HepG2 (cell line): ENCODE data around the gene CUL7. TPM values are rescaled to one million over a fixed set of nuclear protein-coding genes. Genes with fewer than 3 reads are reported as not detected.

ENCODE experiments used
- ATAC-seq: fragments of 200-7000 bp; cut with Tn5 transposase; 3 replicates; pipeline ENCODE4 v1.9.1; 2020; ENCODE audit warnings: mild to moderate bottlenecking, moderate library complexity
- BruUV-seq: library from RNA; stranded (reverse); fragments of 400-500 nt; replicated peaks from 2 replicates; lab custom pipeline; 2021; lab: Mats Ljungman, UMichigan
- CTCF ChIA-PET: fragments of 300-600 bp; formaldehyde crosslinking; extraction: SDS; loops from one replicate; lab custom pipeline; 2021; ENCODE audit warnings: low total read pairs, inconsistent platforms, low intra/inter-chr PET ratio; lab: Yijun Ruan, JAX
- POLR2A ChIA-PET: fragments of 350-600 bp; sonication (Branson Sonifier 250); formaldehyde crosslinking; loops from one replicate; lab custom pipeline; 2020; ENCODE audit warnings: antibody characterized with exemption, inconsistent platforms; lab: Yijun Ruan, JAX
- DNase-seq: peaks from one replicate; pipeline ENCODE4 v3.0.0-alpha.2; 2015; ENCODE audit warnings: low spot score
- FAIRE-seq: peaks from 3 replicates; lab custom pipeline; 2011; peaks lifted over from hg19 to GRCh38; lab: Jason Lieb, UNC
- H2AFZ ChIP-seq: one replicate; pipeline ENCODE4 v1.6.1; 2011; ENCODE audit warnings: low read length, inconsistent platforms
- H3K27ac ChIP-seq: fragments of 300-600 bp; 3 replicates; pipeline ENCODE4 v1.8.0; 2011; ENCODE audit warnings: mixed run types, mild to moderate bottlenecking, mixed read lengths, low read length, inconsistent platforms; ENCODE audit not compliant: insufficient read depth; ENCODE audit errors: extremely low read length
- H3K27me3 ChIP-seq, 2 experiments: fragments of 200-600 bp in 1 of 2; 2 replicates in 1 of 2; 3 replicates in 1 of 2; pipeline versions ENCODE4 v1.6.0 to v1.8.0; 2011; ENCODE audit warnings: low read length in 2 of 2, mild to moderate bottlenecking in 2 of 2, moderate library complexity in 2 of 2, inconsistent platforms in 1 of 2; ENCODE audit not compliant: insufficient read depth in 2 of 2, control insufficient read depth in 1 of 2
- H3K36me3 ChIP-seq, 2 experiments: fragments of 200-600 bp in 1 of 2; replicated peaks in 1 of 2; 2 replicates in 1 of 2; 3 replicates in 1 of 2; pipeline versions ENCODE4 v1.5.1 to v1.8.0; 2011; ENCODE audit warnings: low read length in 2 of 2, inconsistent platforms in 1 of 2; ENCODE audit not compliant: insufficient read depth in 2 of 2, control insufficient read depth in 1 of 2
- H3K4me1 ChIP-seq: 2 replicates; pipeline ENCODE4 v1.5.1; 2012; ENCODE audit warnings: low read length, inconsistent platforms; ENCODE audit not compliant: insufficient read depth
- H3K4me2 ChIP-seq: 2 replicates; pipeline ENCODE4 v1.6.0; 2011; ENCODE audit warnings: low read depth, low read length, inconsistent platforms
- H3K4me3 ChIP-seq, 3 experiments: fragments of 200-600 bp in 1 of 3; sonication (generic), shearing (Covaris generic) in 1 of 3; replicated peaks in 1 of 3; 2 replicates each; pipeline ENCODE4 v1.5.1; 2011 to 2016; ENCODE audit warnings: low read length in 3 of 3, inconsistent platforms in 2 of 3, low read depth in 2 of 3, mild to moderate bottlenecking in 2 of 3, control low read depth in 1 of 3, mixed read lengths in 1 of 3; ENCODE audit not compliant: insufficient read depth in 1 of 3
- H3K79me2 ChIP-seq: one replicate; pipeline ENCODE4 v1.6.1; 2011; ENCODE audit warnings: low read length, inconsistent platforms; ENCODE audit not compliant: insufficient read depth
- H3K9ac ChIP-seq: 2 replicates; pipeline ENCODE4 v1.6.0; 2011; ENCODE audit warnings: mild to moderate bottlenecking, low read depth, low read length, inconsistent platforms; ENCODE audit not compliant: insufficient read depth
- H3K9me3 ChIP-seq: 2 replicates; pipeline ENCODE4 v1.5.1; 2012; ENCODE audit warnings: mild to moderate bottlenecking, low read length
- H4K20me1 ChIP-seq: 2 replicates; pipeline ENCODE4 v1.6.0; 2011; ENCODE audit warnings: inconsistent platforms, mild to moderate bottlenecking, low read length, moderate library complexity; ENCODE audit not compliant: insufficient read depth
- CENPX ChIP-seq: sonication (generic); formaldehyde crosslinking; IDR thresholded peaks from 2 replicates; pipeline ENCODE4 v1.9.0; 2021; ENCODE audit warnings: mild to moderate bottlenecking, missing genetic modification reagents, moderate library complexity
- KDM4B ChIP-seq: sonication (generic); formaldehyde crosslinking; IDR thresholded peaks from 2 replicates; pipeline ENCODE4 v1.4.0; 2020; ENCODE audit warnings: missing genetic modification reagents
- MLX ChIP-seq: IDR thresholded peaks from 2 replicates; pipeline ENCODE4 v1.6.1; 2016
- MYC ChIP-seq: sonication (generic); formaldehyde crosslinking; IDR thresholded peaks from 2 replicates; pipeline ENCODE4 v1.9.0; 2021; ENCODE audit warnings: missing genetic modification reagents, borderline replicate concordance
- NKX3-1 ChIP-seq: sonication (generic); formaldehyde crosslinking; IDR thresholded peaks from 2 replicates; pipeline ENCODE4 v1.5.0; 2020; ENCODE audit warnings: missing genetic modification reagents
- POLR2AphosphoS5 ChIP-seq: IDR thresholded peaks from 2 replicates; pipeline ENCODE4 v1.6.1; 2012; ENCODE audit warnings: low read depth, low read length
- SATB2 ChIP-seq: sonication (generic); formaldehyde crosslinking; IDR thresholded peaks from 2 replicates; pipeline ENCODE4 v1.5.0; 2020; ENCODE audit warnings: missing genetic modification reagents
- SPEN ChIP-seq: sonication (generic); formaldehyde crosslinking; IDR thresholded peaks from 2 replicates; pipeline ENCODE4 v1.5.1; 2020; ENCODE audit warnings: low read depth, mild to moderate bottlenecking, missing genetic modification reagents
- TFE3 ChIP-seq: IDR thresholded peaks from 2 replicates; pipeline ENCODE4 v1.6.1; 2016
- ZNF143 ChIP-seq: sonication (generic); formaldehyde crosslinking; IDR thresholded peaks from 2 replicates; pipeline ENCODE4 v1.4.0; 2020; ENCODE audit warnings: missing genetic modification reagents
- ZNF24 ChIP-seq: fragments of 450-650 bp; IDR thresholded peaks from 2 replicates; pipeline ENCODE4 v1.6.1; 2017; ENCODE audit warnings: antibody characterized with exemption, mild to moderate bottlenecking
- ZNF567 ChIP-seq: sonication (generic); formaldehyde crosslinking; IDR thresholded peaks from 2 replicates; pipeline ENCODE4 v1.8.1; 2023; ENCODE audit warnings: mild to moderate bottlenecking, missing genetic modification reagents, borderline replicate concordance
- ZNF580 ChIP-seq: IDR thresholded peaks from 2 replicates; pipeline ENCODE4 v1.6.1; 2016; ENCODE audit warnings: low read depth, borderline replicate concordance
- ZNF605 ChIP-seq: sonication (generic); formaldehyde crosslinking; IDR thresholded peaks from 2 replicates; pipeline ENCODE4 v1.8.0; 2022; ENCODE audit warnings: mild to moderate bottlenecking, missing genetic modification reagents
- WGBS: methylation state at CpG from one replicate; pipeline ENCODE4 v1.1.6; 2017; ENCODE audit warnings: low lambda C conversion rate; 5-methylcytosine and 5-hydroxymethylcytosine counted together
- in situ Hi-C: cut with HindIII; loops from 2 replicates; pipeline ENCODE4 v1.10.0; 2017; ENCODE audit warnings: low pct_unique_long_range_greater_than_20kb; ENCODE audit not compliant: extremely low pct_ligation_motif_present
- intact Hi-C: fragments of 100-400 bp; cut with micrococcal nuclease; formaldehyde crosslinking; loops from one replicate; pipeline ENCODE4 v1.10.0; 2022; ENCODE audit not compliant: unreplicated experiment
- polyA plus RNA-seq, 8 experiments: library from polyadenylated mRNA; depleted of rRNA in 3 of 8; stranded (reverse) in 7 of 8; unstranded in 1 of 8; fragments of >200 nt; fragmentation: Illumina TruSeq in 4 of 8; extraction: Trizol in 4 of 8; gene quantifications; 2 replicates each; pipeline versions ENCODE4 v1.2.1 to v1.2.3, GENCODE V29; 2011 to 2016; ENCODE audit warnings: low read depth in 4 of 8, missing spikeins in 1 of 8, mixed read lengths in 1 of 8; ENCODE audit not compliant: insufficient read depth in 1 of 8
- total RNA-seq, 5 experiments: library from RNA; depleted of rRNA; stranded (reverse); fragments of >200 nt; fragmentation: Illumina TruSeq; extraction: Trizol; gene quantifications; 2 replicates each; pipeline ENCODE4 v1.2.3, GENCODE V29; 2016; ENCODE audit warnings: low read depth in 1 of 5

The CUL7 gene
- total and polyA plus RNA-seq, 2 of the 13 experiments (the other 11 are each of a cell fraction or from before 2014, with no cell fraction given): 32.0 to 60.7 TPM

DNA sequence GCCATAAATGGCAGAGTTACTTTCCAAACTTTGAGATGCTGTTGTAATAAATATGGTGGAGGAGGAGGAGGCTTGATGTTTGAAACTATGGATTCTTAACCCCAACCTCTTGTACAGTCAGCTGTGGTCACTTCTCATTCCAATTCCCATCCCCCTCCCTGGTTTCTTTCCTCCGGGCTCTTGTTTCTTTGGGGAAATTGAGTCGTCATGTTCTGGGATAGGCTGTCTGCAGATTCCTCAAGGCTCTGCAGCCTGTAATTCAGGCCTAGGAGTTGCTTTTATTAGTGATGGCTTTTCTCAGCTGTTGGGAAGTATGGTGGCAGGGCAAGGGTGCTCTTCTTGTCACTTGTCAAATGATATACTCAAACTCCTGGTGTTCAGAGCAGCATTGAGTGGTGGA lies 25.0 kb upstream of the CUL7 start:
- WGBS: 98% methylated on average over 2 of the region's 2 CpGs
- H3K27ac ChIP-seq: peak overlapping the region; percentile 34
- no peak overlapping the region for H2AFZ ChIP-seq
- peaks cover 8% of the 10 kb centered on the region for H4K20me1 ChIP-seq
- H3K4me1 ChIP-seq: peaks cover 67% of the 10 kb centered on the region
- intact Hi-C loops (loop anchor here (2.0 kb wide), 1 partner anchor 64 kb away; no protein-coding TSS in a partner anchor), in situ Hi-C loops (loop anchor here (5.0 to 10.0 kb wide), 2 partner anchors 46 to 64 kb away; no protein-coding TSS in a partner anchor)
- no peaks in the 10 kb centered on the region for H3K9me3 ChIP-seq
- ChIA-PET CTCF (no interaction called here), POLR2A (interaction anchor here (3.1 to 3.5 kb wide), 2 partner anchors 11 to 18 kb away, joined by 14 to 31 read pairs; no protein-coding TSS in a partner anchor)
- no peaks in the 10 kb centered on the region; a peak in 1 of 5 replicates for H3K36me3 ChIP-seq
- DNase-seq (no peak), ATAC-seq (no peak), FAIRE-seq (no peak)
- no peak for TF ChIP-seq MYC (CRISPR knock-in tag)
- no peak for TF ChIP-seq SPEN
- TF ChIP-seq NKX3-1 (CRISPR knock-in tag): no peak
- no peak for TF ChIP-seq CENPX (CRISPR knock-in tag)
- TF ChIP-seq SATB2 (CRISPR knock-in tag): no peak
- TF ChIP-seq ZNF567 (CRISPR knock-in tag): no peak
- TF ChIP-seq MLX (CRISPR knock-in tag): no peak
- no peak for TF ChIP-seq TFE3
- TF ChIP-seq ZNF605 (CRISPR knock-in tag): no peak
- no peak for TF ChIP-seq POLR2AphosphoS5
- TF ChIP-seq KDM4B (CRISPR knock-in tag): no peak
- no peak for TF ChIP-seq ZNF24
- no peak for TF ChIP-seq ZNF580 (CRISPR knock-in tag)
- no peak for TF ChIP-seq ZNF143 (CRISPR knock-in tag)
- peak overlapping the region in 2 of 3 experiments; percentile 3 to 100; a peak in 1 of 6 replicates for H3K4me3 ChIP-seq
- H3K4me2 ChIP-seq: peak overlapping the region; percentile 94
- peaks cover 67% of the 10 kb centered on the region for H3K79me2 ChIP-seq
- H3K9ac ChIP-seq: peak overlapping the region; percentile 91; the same call in 1 of the 2 replicates
- no peaks in the 10 kb centered on the region; a peak in 1 of 5 replicates for H3K27me3 ChIP-seq
- TSS peak; percentile 49 for BruUV-seq
